Measurements from ENCODE around the gene LYRM4.

GRCh38 chr6:5093231-5094015 lies 167.3 kb downstream of the LYRM4 start:
- TF ChIP-seq MXI1 (conservative IDR thresholded peaks at IDR 0.05; ENCODE audit: poor library complexity, severe bottlenecking) (no peak), CTCF (IDR thresholded peaks at IDR 0.05; ENCODE audit: poor library complexity, severe bottlenecking) (no peak), TAF1 (IDR thresholded peaks at IDR 0.05; ENCODE audit: low read depth) (no peak), EZH2 (IDR thresholded peaks at IDR 0.05; ENCODE audit: borderline replicate concordance, insufficient read depth, low read length, poor library complexity, severe bottlenecking) (no peak)

Measured in neural cell (in vitro differentiated cells).